H9 (cell line): ENCODE measurements around the gene SEZ6. TPM values are rescaled to one million over a fixed set of nuclear protein-coding genes. Genes with fewer than 3 reads are reported as not detected.

ENCODE experiments used
- DNase-seq: peaks from one replicate; pipeline ENCODE4 v3.0.0-alpha.2; 2017
- H2AFZ ChIP-seq: one replicate; pipeline ENCODE4 v1.6.1; 2013; ENCODE audit warnings: mild to moderate bottlenecking, low read length, control low read depth, moderate library complexity
- H2AK5ac ChIP-seq: 2 replicates; pipeline ENCODE4 v1.6.1; 2013; ENCODE audit warnings: low read length, control low read depth, mixed read lengths; ENCODE audit not compliant: insufficient read length
- H2BK120ac ChIP-seq: one replicate; pipeline ENCODE4 v1.6.1; 2013; ENCODE audit warnings: low read depth, mild to moderate bottlenecking, low read length, control low read depth, inconsistent platforms; ENCODE audit not compliant: poor library complexity, severe bottlenecking
- H2BK12ac ChIP-seq: 2 replicates; pipeline ENCODE4 v1.6.1; 2013; ENCODE audit warnings: low read length, control low read depth, mixed read lengths, low read depth; ENCODE audit not compliant: insufficient read length
- H2BK15ac ChIP-seq: 2 replicates; pipeline ENCODE4 v1.6.1; 2013; ENCODE audit warnings: low read depth, low read length, control low read depth
- H2BK20ac ChIP-seq: one replicate; pipeline ENCODE4 v1.6.1; 2013; ENCODE audit warnings: low read depth, mild to moderate bottlenecking, low read length, control low read depth, inconsistent platforms; ENCODE audit not compliant: poor library complexity, severe bottlenecking
- H2BK5ac ChIP-seq: 2 replicates; pipeline ENCODE4 v1.6.1; 2013; ENCODE audit warnings: low read length, control low read depth, mixed read lengths; ENCODE audit not compliant: insufficient read length
- H3K14ac ChIP-seq: 2 replicates; pipeline ENCODE4 v1.6.1; 2013; ENCODE audit warnings: low read length, control low read depth; ENCODE audit not compliant: insufficient read depth
- H3K18ac ChIP-seq: 2 replicates; pipeline ENCODE4 v1.6.1; 2013; ENCODE audit warnings: low read depth, mild to moderate bottlenecking, mixed read lengths, low read length, control low read depth; ENCODE audit not compliant: insufficient read length
- H3K23ac ChIP-seq: 2 replicates; pipeline ENCODE4 v1.6.1; 2013; ENCODE audit warnings: low read length, control low read depth, mixed read lengths, low read depth; ENCODE audit not compliant: insufficient read length
- H3K23me2 ChIP-seq: 2 replicates; pipeline ENCODE4 v1.6.1; 2013; ENCODE audit warnings: low read depth, mild to moderate bottlenecking, mixed read lengths, low read length, control low read depth; ENCODE audit not compliant: insufficient read length, poor library complexity, severe bottlenecking
- H3K27ac ChIP-seq: 2 replicates; pipeline ENCODE4 v1.5.1; 2013; ENCODE audit warnings: low read length, control low read depth, mixed read lengths, low read depth; ENCODE audit not compliant: insufficient read length
- H3K27me3 ChIP-seq: 2 replicates; pipeline ENCODE4 v1.6.1; 2013; ENCODE audit warnings: low read length, control low read depth, inconsistent platforms; ENCODE audit not compliant: insufficient read depth
- H3K4ac ChIP-seq: 2 replicates; pipeline ENCODE4 v1.6.1; 2013; ENCODE audit warnings: low read depth, mild to moderate bottlenecking, control low read depth, inconsistent platforms, low read length, moderate library complexity
- H3K4me1 ChIP-seq: 2 replicates; pipeline ENCODE4 v1.6.1; 2013; ENCODE audit warnings: low read length, control low read depth, inconsistent platforms; ENCODE audit not compliant: insufficient read depth
- H3K4me2 ChIP-seq: 2 replicates; pipeline ENCODE4 v1.6.1; 2013; ENCODE audit warnings: low read length, control low read depth, mixed read lengths; ENCODE audit not compliant: insufficient read length, insufficient read depth
- H3K56ac ChIP-seq: 2 replicates; pipeline ENCODE4 v1.6.1; 2013; ENCODE audit warnings: low read depth, mild to moderate bottlenecking, mixed read lengths, low read length, control low read depth; ENCODE audit not compliant: insufficient read length
- H3K79me1 ChIP-seq: 2 replicates; pipeline ENCODE4 v1.6.1; 2013; ENCODE audit warnings: low read depth, mild to moderate bottlenecking, moderate library complexity, low read length, control low read depth, inconsistent platforms; ENCODE audit not compliant: insufficient read depth, poor library complexity, severe bottlenecking
- H3K79me2 ChIP-seq: 2 replicates; pipeline ENCODE4 v1.6.1; 2013; ENCODE audit warnings: low read length, control low read depth, inconsistent platforms; ENCODE audit not compliant: insufficient read depth
- H3K9ac ChIP-seq: 2 replicates; pipeline ENCODE4 v1.6.1; 2013; ENCODE audit warnings: low read length, control low read depth, mixed read lengths; ENCODE audit not compliant: insufficient read length; ENCODE audit errors: extremely low read depth
- H3K9me3 ChIP-seq: one replicate; pipeline ENCODE4 v1.6.1; 2013; ENCODE audit warnings: low read depth, low read length, inconsistent platforms; ENCODE audit not compliant: control insufficient read depth
- H3T11ph ChIP-seq: one replicate; pipeline ENCODE4 v1.6.1; 2013; ENCODE audit warnings: mild to moderate bottlenecking, low read length, control low read depth, inconsistent platforms
- H4K20me1 ChIP-seq: one replicate; pipeline ENCODE4 v1.6.1; 2013; ENCODE audit not compliant: control insufficient read depth, insufficient read length, insufficient read depth
- H4K5ac ChIP-seq: 2 replicates; pipeline ENCODE4 v1.6.1; 2013; ENCODE audit warnings: low read depth, mild to moderate bottlenecking, mixed read lengths, low read length, control low read depth; ENCODE audit not compliant: insufficient read length
- H4K8ac ChIP-seq: replicated peaks from 2 replicates; pipeline ENCODE4 v1.6.1; 2013; ENCODE audit warnings: low read length, control low read depth, mixed read lengths, low read depth; ENCODE audit not compliant: insufficient read length
- H4K91ac ChIP-seq: 2 replicates; pipeline ENCODE4 v1.6.1; 2013; ENCODE audit warnings: low read depth, mild to moderate bottlenecking, moderate library complexity, mixed read lengths, low read length, control low read depth; ENCODE audit not compliant: insufficient read length
- H3K27ac Mint-ChIP-seq, 3 experiments: 2 replicates in 2 of 3; 3 replicates in 1 of 3; pipeline ENCODE4 v1.8.0; 2020 to 2021; ENCODE audit warnings: mixed read lengths in 3 of 3, mild to moderate bottlenecking in 1 of 3, moderate library complexity in 1 of 3
- H3K27me3 Mint-ChIP-seq: 2 replicates; pipeline ENCODE4 v1.8.0; 2021; ENCODE audit warnings: low read depth, mild to moderate bottlenecking, moderate library complexity, mixed read lengths
- H3K36me3 Mint-ChIP-seq, 3 experiments: 2 replicates in 2 of 3; 3 replicates in 1 of 3; pipeline ENCODE4 v1.8.0; 2020 to 2021; ENCODE audit warnings: low read depth in 3 of 3, mixed read lengths in 3 of 3; ENCODE audit not compliant: insufficient read depth in 1 of 3
- H3K4me1 Mint-ChIP-seq, 2 experiments: 2 replicates each; pipeline ENCODE4 v1.8.0; 2020; ENCODE audit warnings: mixed read lengths in 2 of 2
- H3K4me3 Mint-ChIP-seq, 2 experiments: 2 replicates in 1 of 2; 3 replicates in 1 of 2; pipeline ENCODE4 v1.8.0; 2020 to 2021; ENCODE audit warnings: mild to moderate bottlenecking in 2 of 2, mixed read lengths in 2 of 2, moderate library complexity in 1 of 2
- H3K9me3 Mint-ChIP-seq, 2 experiments: 2 replicates in 1 of 2; 3 replicates in 1 of 2; pipeline ENCODE4 v1.8.0; 2020; ENCODE audit warnings: mild to moderate bottlenecking in 2 of 2, mixed read lengths in 2 of 2, moderate library complexity in 1 of 2
- WGBS: extraction: QIAGEN DNeasy Blood & Tissue Kit; methylation state at CpG from one replicate; pipeline ENCODE4 v1.1.7; 2013; ENCODE audit warnings: missing lambda C conversion rate, low lambda C conversion rate, mixed read lengths; ENCODE audit not compliant: insufficient read length; ENCODE audit errors: extremely low coverage; 5-methylcytosine and 5-hydroxymethylcytosine counted together
- total RNA-seq: library from RNA; stranded (reverse); gene quantifications from 2 replicates; pipeline ENCODE4 v1.2.1, GENCODE V29; 2021
- TF ChIP-seq, protein P1 (sequence below): fragments of 200-600 bp; sonication (generic); conservative IDR thresholded peaks from 3 replicates; pipeline ENCODE4 v1.8.0; 2021; ENCODE audit warnings: antibody characterized with exemption, mild to moderate bottlenecking

Gene SEZ6
- total RNA-seq, 1 experiment from 2014 or later: 1.8 TPM

DNA sequence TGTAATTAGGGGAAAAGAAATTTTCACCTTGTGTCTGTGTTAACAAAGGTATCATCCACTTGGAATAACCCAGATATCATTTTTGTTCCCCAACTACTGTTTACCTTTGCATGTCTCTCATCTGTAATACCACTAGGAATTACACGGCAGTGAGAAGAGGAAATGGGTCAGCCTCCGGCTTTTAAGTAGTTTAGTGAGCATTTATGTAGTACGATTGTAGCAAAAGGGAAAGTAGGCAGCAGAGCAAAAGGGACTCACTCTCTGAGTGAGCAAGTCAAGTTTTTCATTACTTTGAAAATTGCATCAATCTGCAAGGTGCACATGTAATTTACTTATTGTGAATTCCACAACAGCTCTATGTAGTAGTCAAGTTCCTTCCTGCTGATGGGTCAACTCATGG is 65.7 kb downstream of the SEZ6 start:
- H3K14ac ChIP-seq: no peak overlapping the region
- no peak overlapping the region for H4K5ac ChIP-seq
- H3K79me1 ChIP-seq: peaks cover 14% of the 10 kb centered on the region
- H3K4me1 ChIP-seq: peaks cover 9% of the 10 kb centered on the region; the same call in 1 of the 2 replicates
- Mint-ChIP-seq H3K36me3 (peaks cover 11 to 39% (median 38%) of the 10 kb centered on the region in 3 experiments; a peak in 6 of 7 replicates), H3K4me1 (peaks cover 47 to 48% of the 10 kb centered on the region in 2 experiments), H3K9me3 (no peaks in the 10 kb centered on the region), H3K27me3 (no peaks in the 10 kb centered on the region), H3K27ac (peak overlapping the region in 1 of 3 experiments; percentile 56; a peak in 2 of 7 replicates), H3K4me3 (no peak overlapping the region; a peak in 1 of 5 replicates)
- no peaks in the 10 kb centered on the region for H4K20me1 ChIP-seq
- no peak overlapping the region for H2BK12ac ChIP-seq
- no peak overlapping the region for H2AK5ac ChIP-seq
- no peaks in the 10 kb centered on the region for H3K27me3 ChIP-seq
- H3K9me3 ChIP-seq: no peaks in the 10 kb centered on the region
- DNase-seq: no peak
- TF ChIP-seq, protein P1, sequence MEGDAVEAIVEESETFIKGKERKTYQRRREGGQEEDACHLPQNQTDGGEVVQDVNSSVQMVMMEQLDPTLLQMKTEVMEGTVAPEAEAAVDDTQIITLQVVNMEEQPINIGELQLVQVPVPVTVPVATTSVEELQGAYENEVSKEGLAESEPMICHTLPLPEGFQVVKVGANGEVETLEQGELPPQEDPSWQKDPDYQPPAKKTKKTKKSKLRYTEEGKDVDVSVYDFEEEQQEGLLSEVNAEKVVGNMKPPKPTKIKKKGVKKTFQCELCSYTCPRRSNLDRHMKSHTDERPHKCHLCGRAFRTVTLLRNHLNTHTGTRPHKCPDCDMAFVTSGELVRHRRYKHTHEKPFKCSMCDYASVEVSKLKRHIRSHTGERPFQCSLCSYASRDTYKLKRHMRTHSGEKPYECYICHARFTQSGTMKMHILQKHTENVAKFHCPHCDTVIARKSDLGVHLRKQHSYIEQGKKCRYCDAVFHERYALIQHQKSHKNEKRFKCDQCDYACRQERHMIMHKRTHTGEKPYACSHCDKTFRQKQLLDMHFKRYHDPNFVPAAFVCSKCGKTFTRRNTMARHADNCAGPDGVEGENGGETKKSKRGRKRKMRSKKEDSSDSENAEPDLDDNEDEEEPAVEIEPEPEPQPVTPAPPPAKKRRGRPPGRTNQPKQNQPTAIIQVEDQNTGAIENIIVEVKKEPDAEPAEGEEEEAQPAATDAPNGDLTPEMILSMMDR: no peak
- H2AFZ ChIP-seq: no peak overlapping the region
- no peak overlapping the region for H2BK15ac ChIP-seq
- H4K91ac ChIP-seq: no peak overlapping the region
- H3K4ac ChIP-seq: no peak overlapping the region
- H3K9ac ChIP-seq: no peak overlapping the region
- no peak overlapping the region for H2BK20ac ChIP-seq
- H3K79me2 ChIP-seq: peaks cover 56% of the 10 kb centered on the region; the same call in 1 of the 2 replicates
- H3K18ac ChIP-seq: no peak overlapping the region
- no peak overlapping the region for H2BK5ac ChIP-seq
- WGBS: no CpG with 5 or more reads among the region's 3 CpGs
- no peak overlapping the region for H2BK120ac ChIP-seq
- no peak overlapping the region for H4K8ac ChIP-seq
- no peak overlapping the region for H3K56ac ChIP-seq
- no peak overlapping the region for H3K27ac ChIP-seq
- H3T11ph ChIP-seq: no peak overlapping the region
- no peak overlapping the region for H3K4me2 ChIP-seq
- no peak overlapping the region for H3K23ac ChIP-seq
- no peaks in the 10 kb centered on the region for H3K23me2 ChIP-seq
